ENCODE measurements around the gene IRF6.

IRF6 gene

GRCh38 chr1:209805875-209806760, at the start of gene IRF6:
Gene IRF6 (minus strand): TSS chr1:209806142. CDS start chr1:209801413, 4,729 bp downstream.
- peak; percentile 23 for DNase-seq (ENCODE audit: low read depth)

GRCh38 chr1:209855623-209856022, 49.7 kb upstream of the IRF6 start:
- no peak for DNase-seq (ENCODE audit: low read depth)

- DNase-seq (ENCODE audit: low read depth) = no peak
Measured at GRCh38 chr1:209855006-209855405, 49.1 kb upstream of the IRF6 start.

- DNase-seq (ENCODE audit: low read depth) = no peak
Measured at GRCh38 chr1:209854196-209854595, 48.3 kb upstream of the IRF6 start.

GRCh38 chr1:209853676-209854075, 47.7 kb upstream of the IRF6 start:
- no peak for DNase-seq (ENCODE audit: low read depth)

- DNase-seq (ENCODE audit: low read depth) = peak; percentile 84
Measured at GRCh38 chr1:209850342-209850979, 44.5 kb upstream of the IRF6 start.

GRCh38 chr1:209849388-209849787, 43.4 kb upstream of the IRF6 start:
- no peak for DNase-seq (ENCODE audit: low read depth)

GRCh38 chr1:209845408-209845725, 39.4 kb upstream of the IRF6 start:
- no peak for DNase-seq (ENCODE audit: low read depth)

- DNase-seq (ENCODE audit: low read depth) = no peak
Measured at GRCh38 chr1:209844695-209845407, 38.9 kb upstream of the IRF6 start.

- no peak for DNase-seq (ENCODE audit: low read depth)
Measured at GRCh38 chr1:209840611-209841010, 34.7 kb upstream of the IRF6 start.

GRCh38 chr1:209839875-209840546, 34.1 kb upstream of the IRF6 start:
- peak; percentile 97 for DNase-seq (ENCODE audit: low read depth)

- no peak for DNase-seq (ENCODE audit: low read depth)
Measured at GRCh38 chr1:209838537-209838936, 32.6 kb upstream of the IRF6 start.

- no peak for DNase-seq (ENCODE audit: low read depth)
Measured at GRCh38 chr1:209837671-209838070, 31.7 kb upstream of the IRF6 start.

GRCh38 chr1:209835782-209836298, 29.9 kb upstream of the IRF6 start:
- DNase-seq (ENCODE audit: low read depth) = peak; percentile 37

- DNase-seq (ENCODE audit: low read depth) = peak; percentile 75
Measured at GRCh38 chr1:209831615-209832014, 25.7 kb upstream of the IRF6 start.

- no peak for DNase-seq (ENCODE audit: low read depth)
Measured at GRCh38 chr1:209830722-209831121, 24.8 kb upstream of the IRF6 start.

- peak; percentile 31 for DNase-seq (ENCODE audit: low read depth)
Measured at GRCh38 chr1:209829716-209830115, 23.8 kb upstream of the IRF6 start.

GRCh38 chr1:209827384-209828262, 21.7 kb upstream of the IRF6 start, which contains the start of gene UTP25:
Gene UTP25 (plus strand): TSS chr1:209827972. CDS start chr1:209828064, 92 bp downstream.
- peak; percentile 99 for DNase-seq (ENCODE audit: low read depth)

GRCh38 chr1:209825591-209826434, 19.9 kb upstream of the IRF6 start:
- DNase-seq (ENCODE audit: low read depth) = no peak

All from ELR (cell line).